HepG2 (cell line): ENCODE measurements around the gene HOXD12. TPM values are rescaled to one million over a fixed set of nuclear protein-coding genes. Genes with fewer than 3 reads are reported as not detected.

Source experiments
- BCLAF1 ChIP-seq: fragments of 450-650 bp; IDR thresholded peaks from 2 replicates; pipeline ENCODE4 v1.6.1; 2017; ENCODE audit warnings: mild to moderate bottlenecking
- CCDC6 ChIP-seq: sonication (generic); formaldehyde crosslinking; IDR thresholded peaks from 2 replicates; pipeline ENCODE4 v1.8.1; 2022; ENCODE audit warnings: mild to moderate bottlenecking, missing genetic modification reagents, moderate library complexity
- EED ChIP-seq: sonication (generic); formaldehyde crosslinking; IDR thresholded peaks from 2 replicates; pipeline ENCODE4 v1.5.0; 2020; ENCODE audit warnings: mild to moderate bottlenecking, missing genetic modification reagents
- GMEB1 ChIP-seq: sonication (generic); formaldehyde crosslinking; IDR thresholded peaks from 2 replicates; pipeline ENCODE4 v1.5.1; 2020; ENCODE audit warnings: missing genetic modification reagents, mild to moderate bottlenecking, borderline replicate concordance
- HCFC1 ChIP-seq: fragments of 150-350 bp; IDR thresholded peaks from 2 replicates; pipeline ENCODE4 v1.6.1; 2014; ENCODE audit warnings: low read depth, low read length
- HOXA5 ChIP-seq: sonication (generic); formaldehyde crosslinking; IDR thresholded peaks from 2 replicates; pipeline ENCODE4 v1.4.0; 2020; ENCODE audit warnings: missing genetic modification reagents
- KLF12 ChIP-seq: sonication (generic); formaldehyde crosslinking; IDR thresholded peaks from 2 replicates; pipeline ENCODE4 v1.4.0; 2020; ENCODE audit warnings: missing genetic modification reagents, borderline replicate concordance
- MXD3 ChIP-seq: IDR thresholded peaks from 2 replicates; pipeline ENCODE4 v1.6.1; 2016; ENCODE audit warnings: mild to moderate bottlenecking, missing biosample characterization, missing genetic modification reagents
- MXI1 ChIP-seq: IDR thresholded peaks from 3 replicates; pipeline ENCODE4 v1.6.1; 2012; ENCODE audit warnings: low read depth, low read length, inconsistent platforms, borderline replicate concordance
- NFATC3 ChIP-seq: sonication (generic); formaldehyde crosslinking; IDR thresholded peaks from 2 replicates; pipeline ENCODE4 v1.5.1; 2020; ENCODE audit warnings: mild to moderate bottlenecking, missing genetic modification reagents
- NFE2L1 ChIP-seq: sonication (generic); formaldehyde crosslinking; IDR thresholded peaks from 2 replicates; pipeline ENCODE4 v1.4.0; 2020; ENCODE audit warnings: missing genetic modification reagents, mild to moderate bottlenecking, borderline replicate concordance
- NKX3-1 ChIP-seq: sonication (generic); formaldehyde crosslinking; IDR thresholded peaks from 2 replicates; pipeline ENCODE4 v1.5.0; 2020; ENCODE audit warnings: missing genetic modification reagents
- PCBP1 ChIP-seq: fragments of 200-400 bp; formaldehyde crosslinking; IDR thresholded peaks from 2 replicates; pipeline ENCODE4 v1.6.1; 2017; ENCODE audit warnings: mild to moderate bottlenecking, low read depth, low read length, borderline replicate concordance
- PLRG1 ChIP-seq: fragments of 450-650 bp; conservative IDR thresholded peaks from 2 replicates; pipeline ENCODE4 v1.6.1; 2016
- SOX13 ChIP-seq, 3 experiments: fragments of 450-650 bp in 1 of 3; sonication (generic) in 1 of 3; formaldehyde crosslinking in 1 of 3; IDR thresholded peaks in 2 of 3; conservative IDR thresholded peaks in 1 of 3; 2 replicates each; pipeline versions ENCODE4 v1.5.0 to v1.6.1; 2016 to 2020; ENCODE audit warnings: antibody characterized with exemption in 1 of 3, mild to moderate bottlenecking in 1 of 3, missing compliant biosample characterization in 1 of 3, missing genetic modification reagents in 1 of 3, moderate library complexity in 1 of 3
- ZBTB21 ChIP-seq: sonication (generic); formaldehyde crosslinking; IDR thresholded peaks from 2 replicates; pipeline ENCODE4 v1.4.0; 2020; ENCODE audit warnings: missing genetic modification reagents
- ZFY ChIP-seq: sonication (generic); formaldehyde crosslinking; IDR thresholded peaks from 2 replicates; pipeline ENCODE4 v1.4.0; 2020; ENCODE audit warnings: missing genetic modification reagents
- ZIK1 ChIP-seq: sonication (generic); formaldehyde crosslinking; IDR thresholded peaks from 2 replicates; pipeline ENCODE4 v1.5.0; 2020; ENCODE audit warnings: mild to moderate bottlenecking, low read depth, missing genetic modification reagents, borderline replicate concordance
- ZNF333 ChIP-seq: sonication (generic); formaldehyde crosslinking; IDR thresholded peaks from 2 replicates; pipeline ENCODE4 v1.4.0; 2020; ENCODE audit warnings: mild to moderate bottlenecking, missing genetic modification reagents, borderline replicate concordance
- ZNF382 ChIP-seq: sonication (generic); formaldehyde crosslinking; IDR thresholded peaks from 2 replicates; pipeline ENCODE4 v1.5.0; 2020; ENCODE audit warnings: missing genetic modification reagents, mild to moderate bottlenecking, borderline replicate concordance
- ZNF569 ChIP-seq: sonication (generic); formaldehyde crosslinking; IDR thresholded peaks from 2 replicates; pipeline ENCODE4 v1.5.0; 2020; ENCODE audit warnings: mild to moderate bottlenecking, missing genetic modification reagents, moderate library complexity, borderline replicate concordance
- ZNF788 ChIP-seq: sonication (generic); formaldehyde crosslinking; IDR thresholded peaks from 2 replicates; pipeline ENCODE4 v1.5.0; 2020; ENCODE audit warnings: mild to moderate bottlenecking, missing genetic modification reagents, borderline replicate concordance
- ZNF879 ChIP-seq: sonication (generic); formaldehyde crosslinking; IDR thresholded peaks from 2 replicates; pipeline ENCODE4 v1.8.1; 2023; ENCODE audit warnings: missing genetic modification reagents
- polyA plus RNA-seq, 8 experiments: library from polyadenylated mRNA; depleted of rRNA in 3 of 8; stranded (reverse) in 7 of 8; unstranded in 1 of 8; fragments of >200 nt; fragmentation: Illumina TruSeq in 4 of 8; extraction: Trizol in 4 of 8; gene quantifications; 2 replicates each; pipeline versions ENCODE4 v1.2.1 to v1.2.3, GENCODE V29; 2011 to 2016; ENCODE audit warnings: low read depth in 4 of 8, missing spikeins in 1 of 8, mixed read lengths in 1 of 8; ENCODE audit not compliant: insufficient read depth in 1 of 8
- total RNA-seq, 5 experiments: library from RNA; depleted of rRNA; stranded (reverse); fragments of >200 nt; fragmentation: Illumina TruSeq; extraction: Trizol; gene quantifications; 2 replicates each; pipeline ENCODE4 v1.2.3, GENCODE V29; 2016; ENCODE audit warnings: low read depth in 1 of 5

Gene HOXD12
- total and polyA plus RNA-seq, 2 of the 13 experiments (the other 11 are each of a cell fraction or from before 2014, with no cell fraction given): not detected

- TF ChIP-seq ZNF382 (no peak), ZNF569 (CRISPR knock-in tag) (no peak), EED (CRISPR knock-in tag) (peak; percentile 82; the same call in 1 of the 2 replicates), NKX3-1 (no peak), CCDC6 (CRISPR knock-in tag) (peak; percentile 63), MXD3 (CRISPR knock-in tag) (peak; percentile 28; the same call in 1 of the 2 replicates), ZNF788 (CRISPR knock-in tag) (peak; percentile 60), HCFC1 (no peak), SOX13 (IDR thresholded peaks at IDR 0.05) (no peak), SOX13 (CRISPR knock-in tag; conservative IDR thresholded peaks at IDR 0.05 in 1 of 2, IDR thresholded peaks at IDR 0.05 in 1 of 2) (no peak), ZNF879 (CRISPR knock-in tag) (peak; percentile 80; the same call in 1 of the 2 replicates), ZBTB21 (CRISPR knock-in tag) (no peak), GMEB1 (CRISPR knock-in tag) (0 out of 2 replicates have a peak, but pooled peaks have one; percentile 40), HOXA5 (CRISPR knock-in tag) (no peak), BCLAF1 (no peak), ZFY (CRISPR knock-in tag) (no peak), ZIK1 (0 out of 2 replicates have a peak, but pooled peaks have one; percentile 54), NFE2L1 (CRISPR knock-in tag) (no peak; the same call in 1 of the 2 replicates), MXI1 (0 out of 3 replicates have a peak, but pooled peaks have one; percentile 23), ZNF333 (CRISPR knock-in tag) (peak; percentile 84; the same call in 1 of the 2 replicates), KLF12 (CRISPR knock-in tag) (no peak), NFATC3 (CRISPR knock-in tag) (peak; percentile 76; the same call in 1 of the 2 replicates), PLRG1 (no peak), PCBP1 (peak; percentile 82; the same call in 1 of the 2 replicates)
These were observed 11.3 kb upstream of the HOXD12 start (continued) for GRCh38 chr2:176088048-176088936.
